GM12878 (cell line): Measurements from ENCODE around the gene RAD9A. TPM values are rescaled to one million over a fixed set of nuclear protein-coding genes. Genes with fewer than 3 reads are reported as not detected.
A peak's percentile ranks its signal among the peaks of the same experiment; 100 is the strongest.

Experiments
- ATAC-seq: fragments of 200-7000 bp; cut with Tn5 transposase; 3 replicates; pipeline ENCODE4 v1.9.1; 2020; ENCODE audit warnings: mild to moderate bottlenecking, moderate library complexity
- BruUV-seq: library from RNA; stranded (reverse); fragments of 400-500 nt; replicated peaks from 2 replicates; lab custom pipeline; 2021; lab: Mats Ljungman, UMichigan
- CTCF ChIA-PET: fragments of 300-600 bp; sonication (Branson Sonifier 250); formaldehyde crosslinking; extraction: SDS; loops from one replicate; lab custom pipeline; 2021; ENCODE audit warnings: inconsistent platforms; lab: Yijun Ruan, JAX
- POLR2A ChIA-PET: fragments of 350-600 bp; formaldehyde crosslinking; extraction: SDS; loops from one replicate; lab custom pipeline; 2021; ENCODE audit warnings: inconsistent platforms; lab: Charles Lee
- RAD21 ChIA-PET: fragments of 300-600 bp; sonication (Branson Sonifier 250); formaldehyde crosslinking; loops from one replicate; lab custom pipeline; 2023; ENCODE audit warnings: antibody characterized with exemption; ENCODE audit not compliant: unreplicated experiment; lab: Charles Lee
- SMC1A ChIA-PET: fragments of 300-600 bp; sonication (Branson Sonifier 250); formaldehyde crosslinking; loops from one replicate; lab custom pipeline; 2023; ENCODE audit not compliant: unreplicated experiment, uncharacterized antibody; lab: Charles Lee
- DNase-seq: peaks from one replicate; pipeline ENCODE4 v3.0.0-alpha.2; 2011; ENCODE audit warnings: low read depth, low spot score
- FAIRE-seq: peaks from 3 replicates; lab custom pipeline; 2011; peaks lifted over from hg19 to GRCh38; lab: Jason Lieb, UNC
- H2AFZ ChIP-seq: 2 replicates; pipeline ENCODE4 v1.6.0; 2011; ENCODE audit warnings: low read depth, low read length, control low read depth; ENCODE audit not compliant: control insufficient read depth
- H3K27ac ChIP-seq: 2 replicates; pipeline ENCODE4 v1.5.1; 2011; ENCODE audit warnings: control low read depth; ENCODE audit not compliant: control insufficient read depth, insufficient read depth
- H3K27me3 ChIP-seq, 2 experiments: replicated peaks in 1 of 2; 2 replicates each; pipeline versions ENCODE4 v1.6.0 to v1.6.1; 2011; ENCODE audit warnings: low read length in 1 of 2; ENCODE audit not compliant: control insufficient read depth in 2 of 2, insufficient read depth in 2 of 2
- H3K36me3 ChIP-seq, 2 experiments: 2 replicates each; pipeline ENCODE4 v1.5.1; 2011; ENCODE audit warnings: low read length in 1 of 2; ENCODE audit not compliant: control insufficient read depth in 2 of 2, insufficient read depth in 2 of 2
- H3K4me1 ChIP-seq: 2 replicates; pipeline ENCODE4 v1.6.1; 2011; ENCODE audit warnings: mild to moderate bottlenecking, low read length, moderate library complexity, mixed read lengths; ENCODE audit not compliant: control insufficient read depth, insufficient read depth
- H3K4me2 ChIP-seq: 2 replicates; pipeline ENCODE4 v1.6.0; 2011; ENCODE audit warnings: control low read depth; ENCODE audit not compliant: control insufficient read depth, insufficient read depth
- H3K4me3 ChIP-seq: fragments of 200-600 bp; sonication (generic); 2 replicates; pipeline ENCODE4 v1.5.1; 2016
- H3K79me2 ChIP-seq: 2 replicates; pipeline ENCODE4 v1.6.0; 2011; ENCODE audit warnings: low read length; ENCODE audit not compliant: control insufficient read depth, insufficient read depth
- H3K9ac ChIP-seq: 2 replicates; pipeline ENCODE4 v1.8.0; 2011; ENCODE audit warnings: low read length, control low read depth, mixed read lengths; ENCODE audit not compliant: control insufficient read depth, insufficient read depth
- H3K9me3 ChIP-seq: replicated peaks from 3 replicates; pipeline ENCODE4 v1.5.1; 2011; ENCODE audit warnings: mild to moderate bottlenecking, low read length; ENCODE audit not compliant: control insufficient read depth, insufficient read depth
- H4K20me1 ChIP-seq: 2 replicates; pipeline ENCODE4 v1.6.0; 2011; ENCODE audit not compliant: control insufficient read depth, insufficient read depth
- HDAC2 ChIP-seq: fragments of 200-600 bp; sonication (generic); IDR thresholded peaks from 2 replicates; pipeline ENCODE4 v1.6.1; 2017
- IRF4 ChIP-seq: IDR thresholded peaks from 2 replicates; pipeline ENCODE4 v1.6.1; 2011; ENCODE audit warnings: low read depth, low read length
- MTA2 ChIP-seq: fragments of 450-650 bp; IDR thresholded peaks from 2 replicates; pipeline ENCODE4 v1.6.1; 2016; ENCODE audit warnings: low read depth, mild to moderate bottlenecking, moderate library complexity
- NFIC ChIP-seq: IDR thresholded peaks from 2 replicates; pipeline ENCODE4 v1.6.1; 2012; ENCODE audit warnings: low read depth, mild to moderate bottlenecking, inconsistent platforms, low read length, moderate library complexity
- NFYB ChIP-seq: IDR thresholded peaks from 2 replicates; pipeline ENCODE4 v1.6.1; 2011; ENCODE audit warnings: low read depth, mild to moderate bottlenecking, low read length, improper control_type of control experiment, moderate library complexity; ENCODE audit not compliant: insufficient read depth
- PML ChIP-seq: IDR thresholded peaks from 2 replicates; pipeline ENCODE4 v1.6.1; 2012; ENCODE audit warnings: low read length, inconsistent platforms
- POLR2A ChIP-seq: IDR thresholded peaks from 2 replicates; pipeline ENCODE4 v1.6.1; 2011; ENCODE audit warnings: low read depth, mild to moderate bottlenecking, low read length
- POLR2AphosphoS2 ChIP-seq: IDR thresholded peaks from 2 replicates; pipeline ENCODE4 v1.6.1; 2011; ENCODE audit warnings: low read depth, mild to moderate bottlenecking, low read length, improper control_type of control experiment, moderate library complexity
- RELA ChIP-seq: fragments of 450-650 bp; IDR thresholded peaks from 2 replicates; pipeline ENCODE4 v1.8.0; 2014; ENCODE audit warnings: borderline replicate concordance; ENCODE audit not compliant: partially characterized antibody
- SP1 ChIP-seq: IDR thresholded peaks from one replicate; pipeline ENCODE4 v1.6.1; 2011; ENCODE audit warnings: low read depth, low read length
- WGBS: methylation state at CpG from one replicate; pipeline ENCODE4 v1.1.6; 2016; ENCODE audit warnings: low lambda C conversion rate; ENCODE audit not compliant: insufficient replicate concordance, insufficient coverage; ENCODE audit errors: missing lambda C conversion rate; 5-methylcytosine and 5-hydroxymethylcytosine counted together
- in situ Hi-C: fragments of 300-500 bp; cut with MboI; formaldehyde crosslinking; loops from 9 replicates; pipeline ENCODE4 v1.14.3; 2018; ENCODE audit warnings: mixed read lengths
- intact Hi-C: fragments of 100-400 bp; cut with micrococcal nuclease; formaldehyde crosslinking; loops from one replicate; pipeline ENCODE4 v1.14.2; 2022; ENCODE audit not compliant: unreplicated experiment
- polyA plus RNA-seq, 11 experiments: library from polyadenylated mRNA; depleted of rRNA in 4 of 11; unstranded in 6 of 11; stranded (reverse) in 5 of 11; fragments of >200 nt; fragmentation: Nextera tagmentation in 4 of 11; fragmentation: Illumina TruSeq in 1 of 11; extraction: Ambion mirVana in 4 of 11; extraction: Trizol in 1 of 11; gene quantifications; 1 replicate in 1 of 11; 2 replicates in 10 of 11; pipeline versions ENCODE4 v1.2.1 to v1.2.3, GENCODE V29; 2011 to 2016; ENCODE audit warnings: inconsistent platforms in 2 of 11, missing spikeins in 2 of 11, low read depth in 1 of 11
- total RNA-seq, 4 experiments: library from RNA; depleted of rRNA in 3 of 4; stranded (reverse); fragments of >200 nt in 3 of 4; fragmentation: Illumina TruSeq in 1 of 4; extraction: Trizol in 1 of 4; gene quantifications; 2 replicates each; pipeline versions ENCODE4 v1.2.1 to v1.2.3, GENCODE V29; 2013 to 2021
- TF ChIP-seq, protein P1 (sequence below): fragments of 450-650 bp; IDR thresholded peaks from 2 replicates; pipeline ENCODE4 v1.6.1; 2016; ENCODE audit warnings: mild to moderate bottlenecking
- TF ChIP-seq, protein P2 (sequence below): fragments of 450-650 bp; IDR thresholded peaks from 2 replicates; pipeline ENCODE4 v1.6.1; 2017; ENCODE audit warnings: borderline replicate concordance
- TF ChIP-seq, protein P3 (sequence below): IDR thresholded peaks from 2 replicates; pipeline ENCODE4 v1.6.1; 2012; ENCODE audit warnings: improper control_type of control experiment, low read depth, low read length; ENCODE audit not compliant: insufficient replicate concordance

RAD9A gene
- total and polyA plus RNA-seq, 10 of the 15 experiments (the other 5 are each of a cell fraction or from before 2014, with no cell fraction given): 1.1 to 36.2 (median 19.8) TPM

- WGBS: 77% methylated on average over 6 of the region's 6 CpGs
- FAIRE-seq (no peak), ATAC-seq (no peak), DNase-seq (no peak)
- H3K4me1 ChIP-seq: peaks cover 25% of the 10 kb centered on the region
- no peaks in the 10 kb centered on the region for H3K27me3 ChIP-seq
- no peaks in the 10 kb centered on the region; the same call in 2 of the 3 replicates for H3K9me3 ChIP-seq
- H3K27ac ChIP-seq: no peak overlapping the region
- POLR2A ChIA-PET: no interaction called here
- peaks cover 23 to 30% of the 10 kb centered on the region in 2 experiments for H3K36me3 ChIP-seq
- CTCF ChIA-PET: interaction anchor here (0.8 kb wide), 1 partner anchor 45 kb away, joined by 3 read pairs; no protein-coding TSS in a partner anchor
- H3K4me3 ChIP-seq: no peak overlapping the region
- no peak overlapping the region for H2AFZ ChIP-seq
- peaks cover 37% of the 10 kb centered on the region for H3K79me2 ChIP-seq
- in situ Hi-C loops: no loop called here
- no peak overlapping the region for H3K9ac ChIP-seq
- no TSS peak for BruUV-seq
- RAD21 ChIA-PET: interaction anchor here (1.5 kb wide), 1 partner anchor 89 kb away, joined by 4 read pairs; no protein-coding TSS in a partner anchor
- no peak overlapping the region for H3K4me2 ChIP-seq
- H4K20me1 ChIP-seq: no peaks in the 10 kb centered on the region; the same call in 1 of the 2 replicates
- SMC1A ChIA-PET: interaction anchor here (0.9 kb wide), 1 partner anchor 54 kb away, joined by 4 read pairs; no protein-coding TSS in a partner anchor
- intact Hi-C loops: no loop called here
- TF ChIP-seq, protein P1, sequence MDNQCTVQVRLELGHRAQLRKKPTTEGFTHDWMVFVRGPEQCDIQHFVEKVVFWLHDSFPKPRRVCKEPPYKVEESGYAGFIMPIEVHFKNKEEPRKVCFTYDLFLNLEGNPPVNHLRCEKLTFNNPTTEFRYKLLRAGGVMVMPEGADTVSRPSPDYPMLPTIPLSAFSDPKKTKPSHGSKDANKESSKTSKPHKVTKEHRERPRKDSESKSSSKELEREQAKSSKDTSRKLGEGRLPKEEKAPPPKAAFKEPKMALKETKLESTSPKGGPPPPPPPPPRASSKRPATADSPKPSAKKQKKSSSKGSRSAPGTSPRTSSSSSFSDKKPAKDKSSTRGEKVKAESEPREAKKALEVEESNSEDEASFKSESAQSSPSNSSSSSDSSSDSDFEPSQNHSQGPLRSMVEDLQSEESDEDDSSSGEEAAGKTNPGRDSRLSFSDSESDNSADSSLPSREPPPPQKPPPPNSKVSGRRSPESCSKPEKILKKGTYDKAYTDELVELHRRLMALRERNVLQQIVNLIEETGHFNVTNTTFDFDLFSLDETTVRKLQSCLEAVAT: no peak
- TF ChIP-seq POLR2AphosphoS2: no peak
- no peak for TF ChIP-seq HDAC2
- no peak for TF ChIP-seq NFIC
- TF ChIP-seq RELA: no peak
- TF ChIP-seq POLR2A: peak; percentile 46; the same call in 1 of the 2 replicates
- TF ChIP-seq, protein P2, sequence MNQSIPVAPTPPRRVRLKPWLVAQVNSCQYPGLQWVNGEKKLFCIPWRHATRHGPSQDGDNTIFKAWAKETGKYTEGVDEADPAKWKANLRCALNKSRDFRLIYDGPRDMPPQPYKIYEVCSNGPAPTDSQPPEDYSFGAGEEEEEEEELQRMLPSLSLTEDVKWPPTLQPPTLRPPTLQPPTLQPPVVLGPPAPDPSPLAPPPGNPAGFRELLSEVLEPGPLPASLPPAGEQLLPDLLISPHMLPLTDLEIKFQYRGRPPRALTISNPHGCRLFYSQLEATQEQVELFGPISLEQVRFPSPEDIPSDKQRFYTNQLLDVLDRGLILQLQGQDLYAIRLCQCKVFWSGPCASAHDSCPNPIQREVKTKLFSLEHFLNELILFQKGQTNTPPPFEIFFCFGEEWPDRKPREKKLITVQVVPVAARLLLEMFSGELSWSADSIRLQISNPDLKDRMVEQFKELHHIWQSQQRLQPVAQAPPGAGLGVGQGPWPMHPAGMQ: no peak
- TF ChIP-seq MTA2: no peak
- TF ChIP-seq NFYB: no peak
- TF ChIP-seq IRF4: no peak
- no peak for TF ChIP-seq SP1
- TF ChIP-seq PML: 0 out of 2 replicates have a peak, but pooled peaks have one; percentile 24
- TF ChIP-seq, protein P3, sequence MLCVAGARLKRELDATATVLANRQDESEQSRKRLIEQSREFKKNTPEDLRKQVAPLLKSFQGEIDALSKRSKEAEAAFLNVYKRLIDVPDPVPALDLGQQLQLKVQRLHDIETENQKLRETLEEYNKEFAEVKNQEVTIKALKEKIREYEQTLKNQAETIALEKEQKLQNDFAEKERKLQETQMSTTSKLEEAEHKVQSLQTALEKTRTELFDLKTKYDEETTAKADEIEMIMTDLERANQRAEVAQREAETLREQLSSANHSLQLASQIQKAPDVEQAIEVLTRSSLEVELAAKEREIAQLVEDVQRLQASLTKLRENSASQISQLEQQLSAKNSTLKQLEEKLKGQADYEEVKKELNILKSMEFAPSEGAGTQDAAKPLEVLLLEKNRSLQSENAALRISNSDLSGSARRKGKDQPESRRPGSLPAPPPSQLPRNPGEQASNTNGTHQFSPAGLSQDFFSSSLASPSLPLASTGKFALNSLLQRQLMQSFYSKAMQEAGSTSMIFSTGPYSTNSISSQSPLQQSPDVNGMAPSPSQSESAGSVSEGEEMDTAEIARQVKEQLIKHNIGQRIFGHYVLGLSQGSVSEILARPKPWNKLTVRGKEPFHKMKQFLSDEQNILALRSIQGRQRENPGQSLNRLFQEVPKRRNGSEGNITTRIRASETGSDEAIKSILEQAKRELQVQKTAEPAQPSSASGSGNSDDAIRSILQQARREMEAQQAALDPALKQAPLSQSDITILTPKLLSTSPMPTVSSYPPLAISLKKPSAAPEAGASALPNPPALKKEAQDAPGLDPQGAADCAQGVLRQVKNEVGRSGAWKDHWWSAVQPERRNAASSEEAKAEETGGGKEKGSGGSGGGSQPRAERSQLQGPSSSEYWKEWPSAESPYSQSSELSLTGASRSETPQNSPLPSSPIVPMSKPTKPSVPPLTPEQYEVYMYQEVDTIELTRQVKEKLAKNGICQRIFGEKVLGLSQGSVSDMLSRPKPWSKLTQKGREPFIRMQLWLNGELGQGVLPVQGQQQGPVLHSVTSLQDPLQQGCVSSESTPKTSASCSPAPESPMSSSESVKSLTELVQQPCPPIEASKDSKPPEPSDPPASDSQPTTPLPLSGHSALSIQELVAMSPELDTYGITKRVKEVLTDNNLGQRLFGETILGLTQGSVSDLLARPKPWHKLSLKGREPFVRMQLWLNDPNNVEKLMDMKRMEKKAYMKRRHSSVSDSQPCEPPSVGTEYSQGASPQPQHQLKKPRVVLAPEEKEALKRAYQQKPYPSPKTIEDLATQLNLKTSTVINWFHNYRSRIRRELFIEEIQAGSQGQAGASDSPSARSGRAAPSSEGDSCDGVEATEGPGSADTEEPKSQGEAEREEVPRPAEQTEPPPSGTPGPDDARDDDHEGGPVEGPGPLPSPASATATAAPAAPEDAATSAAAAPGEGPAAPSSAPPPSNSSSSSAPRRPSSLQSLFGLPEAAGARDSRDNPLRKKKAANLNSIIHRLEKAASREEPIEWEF: no peak
Measured at GRCh38 chr11:67397536-67397935, 5.8 kb downstream of the RAD9A start.
